H1 (cell line): ENCODE data around the gene MYL11.

Experiments
- ASH2L ChIP-seq: fragments of 200-600, 300-600 bp; sonication (generic); IDR thresholded peaks from one replicate; pipeline ENCODE4 v1.7.1; 2017; ENCODE audit warnings: low read length
- CTCF ChIP-seq, 3 experiments: IDR thresholded peaks; 1 replicate in 2 of 3; 2 replicates in 1 of 3; pipeline versions ENCODE4 v1.5.1 to v1.6.1; 2011; ENCODE audit warnings: low read length in 3 of 3, mild to moderate bottlenecking in 3 of 3, inconsistent platforms in 2 of 3, low read depth in 1 of 3, moderate library complexity in 1 of 3; ENCODE audit not compliant: insufficient read depth in 1 of 3; ENCODE audit errors: control extremely low read depth in 1 of 3
- FOSL1 ChIP-seq: IDR thresholded peaks from 2 replicates; pipeline ENCODE4 v1.6.1; 2011; ENCODE audit warnings: mild to moderate bottlenecking, low read depth, low read length, moderate library complexity; ENCODE audit not compliant: insufficient read depth
- SAP30 ChIP-seq: fragments of 300-600 bp; sonication (generic); IDR thresholded peaks from 2 replicates; pipeline ENCODE4 v1.7.1; 2012; ENCODE audit warnings: low read length, moderate library complexity, mild to moderate bottlenecking, inconsistent platforms; ENCODE audit not compliant: insufficient read depth, insufficient replicate concordance

DNA sequence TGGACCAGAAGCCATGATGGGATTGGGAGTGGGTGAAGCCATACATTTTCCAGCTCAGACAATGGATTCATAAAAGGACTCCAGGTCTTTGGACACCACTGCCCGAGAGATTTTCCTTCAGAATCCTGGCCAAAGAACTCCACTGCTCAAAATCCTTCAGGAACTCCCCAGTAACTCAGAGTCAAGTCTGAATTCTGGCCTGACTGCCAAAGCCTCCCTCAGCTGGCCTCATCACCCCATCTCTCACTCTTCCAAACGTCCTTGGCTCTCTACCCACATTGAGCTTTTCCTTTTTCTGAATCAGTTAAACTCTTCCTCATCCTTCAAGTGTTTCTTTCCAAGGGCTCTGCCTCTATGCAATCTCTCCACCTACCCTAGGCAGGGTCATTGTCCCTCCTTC is 8.9 kb downstream of the MYL11 start:
- TF ChIP-seq FOSL1 (no peak), CTCF (IDR thresholded peaks at IDR 0.05; ENCODE audit: control extremely low read depth in 1 of 3, insufficient read depth in 1 of 3, low read depth in 1 of 3, low read length in 3 of 3) (no peak), SAP30 (no peak), ASH2L (no peak)
